Measurements from ENCODE around the gene PPARGC1A. TPM values are rescaled to one million over a fixed set of nuclear protein-coding genes. Genes with fewer than 3 reads are reported as not detected.

The PPARGC1A gene
- total RNA-seq, 2 experiments from 2014 or later: not detected

DNA sequence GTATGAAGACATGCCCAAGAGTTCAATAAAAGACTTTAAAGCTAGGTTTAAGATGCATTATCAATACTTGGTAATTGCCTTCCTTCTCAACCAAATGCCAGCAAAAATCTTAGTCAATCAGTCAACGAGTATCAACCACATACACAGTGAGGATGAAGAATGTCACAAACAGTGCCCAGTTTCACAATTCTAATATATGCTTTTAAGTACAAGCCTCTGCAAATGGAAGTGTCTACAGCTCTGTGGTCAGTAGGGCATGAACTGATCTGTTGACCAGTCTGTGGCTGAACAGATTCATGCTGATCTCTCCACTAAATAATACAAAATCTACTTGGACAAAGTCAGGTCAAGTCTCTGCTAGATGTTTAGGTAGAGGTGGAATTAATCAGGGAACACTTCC lies 27.9 kb downstream of the PPARGC1A start:
- Mint-ChIP-seq H3K27me3 (no peaks in the 10 kb centered on the region), H3K4me3 (no peak overlapping the region), H3K36me3 (ENCODE audit: low read depth) (no peaks in the 10 kb centered on the region), H3K4me1 (ENCODE audit: low read depth) (no peaks in the 10 kb centered on the region), H3K9me3 (peaks cover 6% of the 10 kb centered on the region), H3K27ac (no peak overlapping the region)
- ATAC-seq (ENCODE audit: poor library complexity) (no peak), DNase-seq (no peak)
- Histone ChIP-seq H3K36me3 (ENCODE audit: insufficient read depth, low read length) (no peaks in the 10 kb centered on the region), H3K9me3 (ENCODE audit: control insufficient read depth in 1 of 2, insufficient read depth in 1 of 2, low read length in 2 of 2) (no peaks in the 10 kb centered on the region), H3K27me3 (ENCODE audit: control insufficient read depth in 1 of 2, insufficient read depth in 2 of 2, low read length in 2 of 2) (no peaks in the 10 kb centered on the region), H3K4me3 (ENCODE audit: low read length) (no peak overlapping the region), H3K27ac (ENCODE audit: low read depth in 1 of 2, low read length in 2 of 2) (no peak overlapping the region), H3K4me1 (ENCODE audit: insufficient read depth, low read length) (no peaks in the 10 kb centered on the region)
- CTCF ChIA-PET: interaction anchor here (1.2 kb wide), 1 partner anchor 10 kb away, joined by 3 read pairs; no protein-coding TSS in a partner anchor
- TF ChIP-seq, protein P1, sequence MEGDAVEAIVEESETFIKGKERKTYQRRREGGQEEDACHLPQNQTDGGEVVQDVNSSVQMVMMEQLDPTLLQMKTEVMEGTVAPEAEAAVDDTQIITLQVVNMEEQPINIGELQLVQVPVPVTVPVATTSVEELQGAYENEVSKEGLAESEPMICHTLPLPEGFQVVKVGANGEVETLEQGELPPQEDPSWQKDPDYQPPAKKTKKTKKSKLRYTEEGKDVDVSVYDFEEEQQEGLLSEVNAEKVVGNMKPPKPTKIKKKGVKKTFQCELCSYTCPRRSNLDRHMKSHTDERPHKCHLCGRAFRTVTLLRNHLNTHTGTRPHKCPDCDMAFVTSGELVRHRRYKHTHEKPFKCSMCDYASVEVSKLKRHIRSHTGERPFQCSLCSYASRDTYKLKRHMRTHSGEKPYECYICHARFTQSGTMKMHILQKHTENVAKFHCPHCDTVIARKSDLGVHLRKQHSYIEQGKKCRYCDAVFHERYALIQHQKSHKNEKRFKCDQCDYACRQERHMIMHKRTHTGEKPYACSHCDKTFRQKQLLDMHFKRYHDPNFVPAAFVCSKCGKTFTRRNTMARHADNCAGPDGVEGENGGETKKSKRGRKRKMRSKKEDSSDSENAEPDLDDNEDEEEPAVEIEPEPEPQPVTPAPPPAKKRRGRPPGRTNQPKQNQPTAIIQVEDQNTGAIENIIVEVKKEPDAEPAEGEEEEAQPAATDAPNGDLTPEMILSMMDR (IDR thresholded peaks at IDR 0.05): no peak
- POLR2A ChIA-PET: no interaction called here
- intact Hi-C loops (cut with DNase I, micrococcal nuclease): no loop called here

DNA sequence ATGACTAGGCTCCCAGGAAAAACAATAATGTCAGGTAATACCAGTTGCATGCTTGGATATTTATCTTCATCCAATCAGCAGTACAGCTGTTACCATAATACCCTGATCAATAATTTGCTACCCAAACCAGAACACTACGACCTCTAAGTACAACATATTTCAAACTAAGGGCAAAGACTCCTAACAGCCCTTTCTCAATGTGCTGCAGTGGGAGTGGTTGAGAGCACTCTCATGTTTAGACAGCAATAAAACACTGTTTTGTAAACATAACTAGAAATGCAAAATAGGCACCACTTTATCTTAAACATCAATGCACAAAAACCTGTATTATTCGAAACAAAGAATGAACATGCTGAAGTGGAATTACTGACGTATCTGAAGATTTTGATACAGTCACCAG lies 28.9 kb downstream of the PPARGC1A start:
- no peak overlapping the region for H3K4me3 ChIP-seq (ENCODE audit: low read length)
- Mint-ChIP-seq H3K4me3 (no peak overlapping the region), H3K9me3 (peaks cover 6% of the 10 kb centered on the region), H3K4me1 (ENCODE audit: low read depth) (no peaks in the 10 kb centered on the region), H3K27ac (no peak overlapping the region), H3K36me3 (ENCODE audit: low read depth) (no peaks in the 10 kb centered on the region), H3K27me3 (no peaks in the 10 kb centered on the region)
- no peaks in the 10 kb centered on the region for H3K4me1 ChIP-seq (ENCODE audit: insufficient read depth, low read length)
- no peaks in the 10 kb centered on the region for H3K9me3 ChIP-seq (ENCODE audit: control insufficient read depth in 1 of 2, insufficient read depth in 1 of 2, low read length in 2 of 2)
- DNase-seq: no peak
- POLR2A ChIA-PET: no interaction called here
- H3K27ac ChIP-seq (ENCODE audit: low read depth in 1 of 2, low read length in 2 of 2): no peak overlapping the region
- no peak for ATAC-seq (ENCODE audit: poor library complexity)
- TF ChIP-seq, protein P1 (IDR thresholded peaks at IDR 0.05): no peak
- no peaks in the 10 kb centered on the region for H3K36me3 ChIP-seq (ENCODE audit: insufficient read depth, low read length)
- H3K27me3 ChIP-seq (ENCODE audit: control insufficient read depth in 1 of 2, insufficient read depth in 2 of 2, low read length in 2 of 2): no peaks in the 10 kb centered on the region
- CTCF ChIA-PET: no interaction called here
- intact Hi-C loops (cut with DNase I, micrococcal nuclease): no loop called here

- intact Hi-C loops (cut with DNase I, micrococcal nuclease): no loop called here
- Histone ChIP-seq H3K27ac (ENCODE audit: low read depth in 1 of 2, low read length in 2 of 2) (no peak overlapping the region), H3K4me3 (ENCODE audit: low read length) (no peak overlapping the region), H3K9me3 (ENCODE audit: control insufficient read depth in 1 of 2, insufficient read depth in 1 of 2, low read length in 2 of 2) (no peaks in the 10 kb centered on the region), H3K4me1 (ENCODE audit: insufficient read depth, low read length) (no peaks in the 10 kb centered on the region), H3K27me3 (ENCODE audit: control insufficient read depth in 1 of 2, insufficient read depth in 2 of 2, low read length in 2 of 2) (no peaks in the 10 kb centered on the region), H3K36me3 (ENCODE audit: insufficient read depth, low read length) (no peaks in the 10 kb centered on the region)
- TF ChIP-seq, protein P1 (IDR thresholded peaks at IDR 0.05): no peak
- CTCF ChIA-PET: no interaction called here
- H3K36me3 Mint-ChIP-seq (ENCODE audit: low read depth): no peaks in the 10 kb centered on the region
- DNase-seq (no peak), ATAC-seq (ENCODE audit: poor library complexity) (no peak)
- H3K9me3 Mint-ChIP-seq: peaks cover 6% of the 10 kb centered on the region
- H3K27me3 Mint-ChIP-seq: no peaks in the 10 kb centered on the region
- H3K4me1 Mint-ChIP-seq (ENCODE audit: low read depth): no peaks in the 10 kb centered on the region
- H3K27ac Mint-ChIP-seq: no peak overlapping the region
- POLR2A ChIA-PET: no interaction called here
- H3K4me3 Mint-ChIP-seq: no peak overlapping the region
Measured at GRCh38 chr4:23857367-23857959, 32.4 kb downstream of the PPARGC1A start.
